EL (cell line): Measurements from ENCODE around the gene CXCL1.

Source experiments
- DNase-seq: peaks from one replicate; pipeline ENCODE4 v3.0.0-alpha.2; 2016

Gene CXCL1

DNA sequence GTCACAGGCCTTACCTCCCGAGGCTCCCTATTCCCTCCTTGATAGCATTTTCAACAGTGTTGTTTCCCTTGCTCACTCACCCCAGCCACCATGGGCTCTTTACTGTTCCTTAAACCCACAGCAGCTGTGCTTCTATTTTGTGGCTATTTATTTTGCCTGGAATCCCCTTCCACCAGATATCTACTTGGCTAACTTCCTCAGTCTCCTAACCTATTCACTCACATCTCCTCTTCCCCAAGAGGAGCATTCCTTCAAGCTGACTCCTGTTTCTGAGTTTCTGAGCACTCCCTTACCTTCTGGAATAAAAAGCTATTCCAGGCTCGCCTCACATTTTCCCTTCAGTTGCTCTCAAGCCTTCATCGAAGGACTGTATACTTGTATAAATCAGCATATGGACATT is 50.5 kb downstream of the CXCL1 start:
- peak; percentile 26 for DNase-seq
